Hematopoietic multipotent progenitor cell treated with erythropoietin and hydrocortisone succinate and interleukin-3 and kit ligand, for 8 days (in vitro differentiated cells): ENCODE data around the gene TET2.
"Not testable (repeated sequence)": the region's sequence is repeated elsewhere in the genome, so short reads cannot be mapped to it uniquely, and the experiment has no call there.

Experiments used
- DNase-seq: peaks from one replicate; pipeline ENCODE4 v3.0.0-alpha.2; 2015

TET2 gene

DNA sequence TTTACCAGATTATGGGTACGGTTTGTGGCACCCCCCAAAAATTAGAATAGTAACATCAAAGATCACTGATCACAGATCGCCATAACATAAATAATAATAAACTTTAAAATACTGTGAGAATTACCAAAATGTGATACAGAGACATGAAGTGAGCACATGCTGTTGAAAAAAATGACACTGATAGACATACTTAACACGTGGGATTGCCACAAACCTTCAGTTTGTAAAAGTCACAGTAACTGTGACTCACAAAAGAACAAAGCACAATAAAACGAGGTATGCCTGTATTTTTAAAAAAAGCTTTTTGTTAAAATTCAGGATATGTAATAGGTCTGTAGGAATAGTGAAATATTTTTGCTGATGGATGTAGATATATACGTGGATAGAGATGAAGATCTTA, 93.4 kb downstream of the TET2 start:
- DNase-seq, result no peak

- DNase-seq, result no peak
These were observed 94.8 kb downstream of the TET2 start for GRCh38 chr4:105241451-105241850.

DNA sequence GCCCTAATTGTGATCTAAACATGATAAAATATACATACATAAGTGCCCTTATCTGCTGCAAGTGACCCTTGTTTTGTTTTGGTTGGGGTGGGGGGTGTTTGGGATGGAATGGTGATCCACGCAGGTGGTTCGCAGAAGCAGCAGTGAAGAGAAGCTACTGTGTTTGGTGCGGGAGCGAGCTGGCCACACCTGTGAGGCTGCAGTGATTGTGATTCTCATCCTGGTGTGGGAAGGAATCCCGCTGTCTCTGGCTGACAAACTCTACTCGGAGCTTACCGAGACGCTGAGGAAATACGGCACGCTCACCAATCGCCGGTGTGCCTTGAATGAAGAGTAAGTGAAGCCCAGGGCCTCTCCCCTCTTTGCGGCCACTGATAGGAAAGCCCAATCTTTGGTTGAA, 96.8 kb downstream of the TET2 start:
- no peak for DNase-seq

GRCh38 chr4:105246712-105247111, 100.0 kb downstream of the TET2 start:
- no peak for DNase-seq

GRCh38 chr4:105248613-105249012, 101.9 kb downstream of the TET2 start:
- DNase-seq, result no peak

GRCh38 chr4:105257817-105258495, 111.3 kb downstream of the TET2 start:
- no peak for DNase-seq

- DNase-seq, result no peak
These were observed 119.0 kb downstream of the TET2 start for GRCh38 chr4:105265689-105266088.

- no peak for DNase-seq
These were observed 120.6 kb downstream of the TET2 start for GRCh38 chr4:105267280-105267679.

GRCh38 chr4:105272002-105272401, 125.3 kb downstream of the TET2 start:
- no peak for DNase-seq

DNA sequence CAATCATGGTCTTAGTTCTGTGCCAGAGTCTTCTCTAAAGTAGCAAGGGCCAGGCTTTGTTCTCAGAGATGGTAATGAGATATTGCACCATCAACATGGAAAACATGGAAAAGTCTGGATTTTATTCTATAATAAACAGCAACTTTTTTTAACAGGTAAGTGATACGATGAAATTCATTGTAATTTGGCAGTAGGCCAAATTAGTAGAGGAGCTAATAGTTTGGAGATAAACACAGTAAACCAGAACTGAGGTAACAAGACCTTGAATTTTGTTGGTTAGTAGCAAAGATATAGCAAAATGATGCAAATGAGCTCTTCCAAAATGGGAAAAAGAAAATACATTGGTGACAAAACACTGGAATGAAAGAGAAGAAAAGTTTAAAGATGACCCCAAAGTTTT, 126.6 kb downstream of the TET2 start:
- no peak for DNase-seq

DNA sequence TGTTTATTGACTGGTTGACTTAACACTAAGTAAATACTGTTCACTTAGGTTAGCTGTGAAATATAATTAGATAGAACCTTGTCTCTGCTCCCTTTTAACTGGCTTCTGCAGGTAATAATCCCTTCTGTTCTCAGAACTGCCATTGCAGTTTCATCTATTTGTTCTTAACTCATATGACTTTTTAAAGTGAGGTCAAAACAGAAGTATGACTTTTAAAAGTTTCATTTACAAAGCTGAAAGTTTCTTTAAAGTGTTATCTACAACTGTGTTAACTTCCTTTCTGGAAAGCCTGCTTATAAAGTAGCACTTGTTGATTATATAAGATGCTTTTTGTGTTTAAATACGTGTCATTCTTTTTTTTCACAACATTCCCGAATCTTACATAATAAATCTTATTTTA, 127.4 kb downstream of the TET2 start:
- DNase-seq, result no peak

GRCh38 chr4:105274504-105274903, 127.8 kb downstream of the TET2 start:
- DNase-seq, result no peak

- no peak for DNase-seq
These were observed 129.9 kb downstream of the TET2 start for GRCh38 chr4:105276361-105277104.

- no peak for DNase-seq
These were observed 131.0 kb downstream of the TET2 start for GRCh38 chr4:105277702-105278101.

DNA sequence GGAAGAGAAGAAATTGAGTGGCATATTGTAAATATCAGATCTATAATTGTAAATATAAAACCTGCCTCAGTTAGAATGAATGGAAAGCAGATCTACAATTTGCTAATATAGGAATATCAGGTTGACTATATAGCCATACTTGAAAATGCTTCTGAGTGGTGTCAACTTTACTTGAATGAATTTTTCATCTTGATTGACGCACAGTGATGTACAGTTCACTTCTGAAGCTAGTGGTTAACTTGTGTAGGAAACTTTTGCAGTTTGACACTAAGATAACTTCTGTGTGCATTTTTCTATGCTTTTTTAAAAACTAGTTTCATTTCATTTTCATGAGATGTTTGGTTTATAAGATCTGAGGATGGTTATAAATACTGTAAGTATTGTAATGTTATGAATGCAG, 132.6 kb downstream of the TET2 start:
- DNase-seq, result no peak

DNA sequence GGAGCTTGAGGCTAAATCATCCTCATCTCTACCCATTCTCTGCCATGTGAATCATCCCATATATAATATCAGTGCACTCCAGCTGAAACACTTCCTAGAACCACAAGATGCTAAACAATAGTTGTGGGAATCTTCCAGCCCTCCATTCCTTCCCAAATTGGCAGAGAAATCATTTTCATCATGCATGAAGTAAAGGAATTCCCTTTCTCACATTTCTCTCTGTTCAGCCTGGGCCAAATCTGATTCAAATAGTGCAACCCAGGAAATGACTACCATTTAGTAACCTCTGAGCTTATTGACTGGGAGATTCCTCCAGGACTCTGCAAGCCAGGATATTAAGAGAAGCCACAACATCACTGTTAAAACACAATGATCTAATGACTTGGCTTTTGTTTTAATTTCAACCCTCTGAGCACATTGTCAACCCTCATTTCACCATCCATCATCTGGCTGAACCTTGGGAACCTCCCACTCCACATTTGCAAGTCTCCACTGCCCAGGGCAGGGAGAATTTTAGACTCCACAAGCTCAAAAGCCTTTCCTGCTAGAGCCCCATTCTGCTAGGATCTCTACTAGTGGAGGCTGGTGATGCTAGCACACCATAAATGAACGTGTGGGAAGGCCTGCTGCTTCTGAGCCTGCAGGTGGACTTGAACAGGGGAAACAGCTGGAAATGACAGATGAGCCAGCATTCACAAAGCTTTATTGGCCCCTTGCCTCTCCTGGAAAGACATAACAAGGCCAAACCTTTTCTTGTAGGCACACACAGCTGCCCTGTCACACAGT, 133.9 kb downstream of the TET2 start:
- no peak for DNase-seq

DNA sequence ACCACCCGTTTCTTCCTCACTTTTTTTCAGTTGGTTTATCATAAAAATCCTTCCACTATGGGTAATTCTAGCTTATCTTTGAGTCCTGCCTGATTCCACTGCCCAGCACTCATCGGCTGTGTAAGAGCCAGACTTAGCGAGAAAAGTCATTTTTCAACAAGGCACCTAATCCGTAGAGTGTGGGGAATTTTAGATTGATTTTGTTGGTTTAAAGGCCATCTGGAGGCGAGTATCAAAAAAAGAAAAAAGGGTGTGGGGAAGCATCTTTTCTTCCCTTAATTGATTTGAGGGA, 134.4 kb downstream of the TET2 start:
- peak; percentile 13 for DNase-seq

GRCh38 chr4:105282489-105282888, 135.8 kb downstream of the TET2 start:
- DNase-seq, result no peak

- no peak for DNase-seq
These were observed 136.8 kb downstream of the TET2 start for GRCh38 chr4:105283501-105283900.

GRCh38 chr4:105288121-105288520, 141.4 kb downstream of the TET2 start:
- no peak for DNase-seq

GRCh38 chr4:105291925-105292324, 145.2 kb downstream of the TET2 start:
- no peak for DNase-seq

DNA sequence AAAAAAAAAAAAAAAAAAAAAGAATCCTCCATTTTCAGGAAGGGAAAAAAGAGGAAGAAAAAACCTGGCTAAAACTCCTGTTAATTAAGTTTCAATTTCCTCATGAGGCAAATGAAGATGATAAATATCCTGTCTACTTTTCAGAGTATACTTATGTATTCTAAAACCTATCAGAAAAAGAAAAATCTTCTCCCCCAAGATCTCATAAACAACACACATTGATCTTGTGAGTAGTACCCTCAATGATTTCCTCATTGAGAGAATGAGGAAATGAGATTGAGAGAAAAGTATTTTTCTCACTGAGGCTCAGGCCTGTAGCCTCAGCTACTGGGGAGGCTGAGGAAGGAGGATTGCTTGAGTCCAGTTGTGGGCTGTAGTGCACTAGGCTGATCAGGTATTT, 146.7 kb downstream of the TET2 start:
- DNase-seq, result no peak

DNA sequence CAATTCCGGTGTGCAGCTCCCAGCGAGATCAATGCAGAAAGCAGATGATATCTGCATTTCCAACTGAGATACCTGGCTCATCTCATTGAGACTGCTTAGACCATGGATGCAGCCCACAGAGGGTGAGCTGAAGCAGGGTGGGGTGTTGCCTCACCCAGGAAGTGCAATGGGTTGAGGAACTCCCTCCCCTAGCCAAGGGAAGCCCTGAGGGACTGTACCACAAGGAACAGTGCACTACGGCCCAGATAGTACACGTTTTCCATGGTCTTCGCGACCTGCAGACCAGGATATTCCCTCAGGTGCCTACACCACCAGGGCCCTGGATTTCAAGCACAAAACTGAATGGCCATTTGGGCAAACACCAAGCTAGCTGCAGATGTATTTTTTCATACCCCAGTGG, 150.0 kb downstream of the TET2 start:
- DNase-seq, result no peak

DNA sequence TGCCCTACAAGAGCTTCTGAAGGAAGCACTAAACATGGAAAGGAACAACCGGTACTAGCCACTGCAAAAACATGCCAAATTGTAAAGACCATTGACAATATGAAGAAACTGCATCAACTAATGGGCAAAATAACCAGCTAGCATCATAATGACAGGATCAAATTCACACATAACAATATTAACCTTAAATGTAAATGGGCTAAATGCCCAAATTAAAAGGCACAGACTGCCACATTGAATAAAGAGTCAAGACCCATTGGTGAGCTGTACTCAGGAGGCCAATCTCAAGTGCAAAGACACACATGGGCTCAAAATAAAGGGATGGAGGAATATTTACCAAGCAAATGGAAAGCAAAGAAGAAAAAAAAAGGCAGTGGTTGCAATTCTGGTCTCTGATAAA, 152.4 kb downstream of the TET2 start:
- not testable (repeated sequence) for DNase-seq
